Stimulated activated CD8-positive, alpha-beta memory T cell treated with anti-CD3 and anti-CD28 coated beads, Interleukin-7, amount 100 ng/mL, for 1 hour (primary cell): ENCODE measurements around the gene TARS2.

ENCODE experiments used
- DNase-seq, 2 donors: peaks; one replicate each; pipeline ENCODE4 v3.0.0-alpha.2; 2020; ENCODE audit warnings: low read depth in 2 of 2

The TARS2 gene

DNA sequence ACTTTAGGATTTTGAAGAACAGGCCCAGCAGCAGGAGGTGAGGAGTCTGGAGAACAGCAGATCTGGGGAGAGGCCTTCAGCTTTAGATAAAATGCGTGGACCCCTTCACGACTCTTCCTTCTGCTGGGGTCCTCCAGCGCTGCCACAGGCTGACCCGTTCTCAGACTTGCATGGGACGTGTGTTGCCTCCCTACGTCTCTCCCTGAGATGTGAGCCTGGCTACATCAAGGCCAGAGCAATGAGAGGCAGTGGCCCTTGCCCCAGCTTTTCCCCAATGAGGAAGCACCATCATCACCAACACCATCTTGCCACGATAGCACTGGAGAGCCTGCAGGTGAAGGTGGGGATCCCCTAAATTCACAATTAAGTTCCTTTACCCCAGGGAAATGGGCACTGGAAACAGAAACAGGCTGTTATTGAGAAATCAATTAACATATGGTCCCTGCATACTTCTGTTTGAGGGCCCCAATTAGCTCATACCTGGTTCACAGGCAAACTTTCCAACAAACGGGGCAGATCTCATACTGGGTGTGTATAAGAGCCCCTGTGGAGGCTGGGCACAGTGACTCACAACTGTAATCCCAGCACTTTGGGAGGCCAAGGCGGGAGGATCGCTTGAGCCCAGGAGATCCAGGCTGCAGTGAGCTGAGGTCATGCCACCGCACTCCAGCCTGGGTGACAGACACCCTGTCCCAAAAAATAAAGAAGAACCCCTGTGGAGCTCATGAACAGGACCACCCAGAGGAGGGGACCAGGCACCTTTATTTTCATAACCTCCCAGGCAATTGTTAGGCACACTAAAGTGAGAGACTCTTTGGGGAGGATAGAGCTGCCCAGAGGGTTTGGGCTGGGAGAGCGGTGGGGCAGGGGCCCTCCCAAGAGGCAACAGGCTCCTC is 49.9 kb downstream of the TARS2 start:
- no peak for DNase-seq

DNA sequence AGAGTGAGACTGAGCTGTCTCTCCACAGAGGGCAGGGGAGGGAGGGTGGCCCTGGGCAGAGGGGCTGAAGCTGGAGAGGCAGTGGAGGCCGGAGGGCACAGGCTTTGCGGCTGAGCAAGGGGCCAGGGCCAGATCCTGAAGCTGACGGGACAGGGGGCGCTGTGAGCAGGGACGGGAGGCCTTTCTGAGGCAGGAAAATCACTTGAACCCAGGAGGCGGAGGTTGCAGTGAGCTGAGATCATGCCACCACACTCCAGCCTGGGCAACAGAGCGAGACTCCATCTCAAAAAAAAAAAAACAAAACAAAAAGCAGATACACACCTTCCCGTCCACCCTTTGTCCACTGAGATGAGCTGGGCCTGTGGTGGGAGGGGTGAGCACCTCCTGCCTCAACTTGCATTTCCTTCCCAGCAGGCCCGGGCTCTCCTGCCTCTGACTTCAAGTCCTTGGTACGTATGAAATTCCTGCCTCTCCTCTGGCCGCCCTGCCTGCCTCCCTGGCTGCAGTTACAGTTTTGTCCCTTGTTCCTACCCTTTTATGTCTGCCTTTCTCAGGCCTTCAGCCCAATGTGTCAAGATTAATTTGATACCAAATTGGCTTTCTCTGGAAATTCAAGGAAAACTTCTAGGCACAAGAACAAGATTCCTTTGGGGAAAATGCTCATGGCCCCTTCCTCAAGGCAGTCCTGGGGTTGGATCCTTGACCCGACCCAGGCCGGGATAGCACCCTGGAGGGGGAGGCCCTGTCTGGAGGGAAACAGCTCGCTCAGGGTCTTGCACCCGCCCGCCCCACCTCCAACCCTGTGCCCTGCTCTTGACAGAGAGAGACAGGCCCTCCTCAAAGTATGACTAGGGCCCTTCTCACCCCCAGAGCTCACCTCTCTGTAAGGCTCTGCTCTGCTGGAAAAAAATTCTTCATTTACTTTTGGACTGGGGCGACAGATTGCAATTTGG is 50.8 kb downstream of the TARS2 start:
- DNase-seq: no peak

DNA sequence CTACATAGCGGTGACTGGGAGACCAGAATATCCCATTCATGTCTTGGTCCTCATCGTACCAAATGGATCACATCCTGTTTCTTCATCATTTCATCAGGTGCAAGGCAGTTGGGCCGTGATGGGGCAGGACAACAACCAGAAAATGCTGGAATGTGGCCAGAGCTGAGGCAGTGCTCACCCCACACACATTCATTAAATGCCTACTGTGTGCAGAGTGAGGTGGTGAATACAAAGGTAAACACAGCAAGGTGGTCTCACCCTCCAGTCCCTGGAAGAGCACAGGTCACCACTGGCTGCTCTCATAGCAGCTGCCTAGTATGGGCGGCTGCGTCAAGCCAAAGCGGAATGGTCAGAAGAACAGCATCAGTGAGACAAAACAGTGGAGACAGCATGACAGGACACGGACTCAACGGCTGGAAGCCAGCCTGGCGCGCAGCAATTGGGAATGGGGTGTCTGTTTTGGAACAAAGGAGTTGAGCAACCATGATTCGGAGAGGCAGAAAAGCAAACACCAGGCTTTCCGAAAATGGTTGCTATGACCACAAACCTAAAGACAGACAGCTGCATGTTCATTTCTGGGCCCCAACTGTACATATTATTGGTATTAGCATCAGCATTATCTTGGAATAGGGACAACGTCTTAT is 56.4 kb downstream of the TARS2 start:
- no peak for DNase-seq

DNA sequence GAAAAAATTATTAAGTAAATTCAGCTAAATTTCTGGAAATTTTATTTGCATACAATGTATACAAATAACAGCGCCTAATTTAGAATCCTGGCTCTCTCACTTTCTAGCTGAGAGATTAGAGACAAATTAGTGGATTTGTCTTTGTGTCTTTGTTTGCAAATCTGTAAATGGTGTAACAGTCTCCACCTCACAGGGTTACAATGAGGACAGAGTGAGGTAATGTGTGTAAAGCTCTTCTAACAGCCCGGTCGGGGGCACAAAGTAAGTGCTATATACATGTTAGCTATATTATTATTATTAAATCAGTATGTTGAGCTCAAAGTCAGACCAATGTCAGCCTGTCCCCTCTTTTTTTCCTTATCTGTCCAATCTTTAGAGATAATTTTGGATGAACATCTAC is 57.0 kb downstream of the TARS2 start:
- DNase-seq: no peak

DNA sequence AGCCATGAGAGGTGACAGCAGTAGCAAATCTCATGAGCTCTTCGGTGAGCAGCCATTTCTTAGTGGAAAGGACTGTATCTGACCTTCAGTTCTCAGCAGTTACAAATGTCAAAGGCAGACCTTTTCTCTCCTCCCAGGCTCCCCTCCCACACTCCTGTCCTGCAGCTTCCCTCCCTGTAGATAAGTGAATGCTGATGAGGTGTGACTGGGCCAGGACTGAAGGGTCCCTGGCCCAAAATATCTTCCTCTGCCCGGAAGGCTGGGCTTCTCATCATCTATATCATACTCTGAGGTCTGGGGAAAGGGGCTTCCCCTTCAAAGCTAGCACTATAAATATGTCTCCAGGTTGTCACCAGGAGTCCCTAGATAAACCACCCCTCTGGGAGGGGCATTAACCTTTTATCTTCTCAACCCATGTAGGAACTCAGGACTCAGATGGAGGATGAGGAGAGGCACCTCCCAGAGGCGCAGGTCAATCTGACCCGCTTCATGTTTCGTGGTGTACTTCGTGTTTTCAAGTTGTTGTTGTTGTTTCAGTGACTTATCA is 58.3 kb downstream of the TARS2 start:
- DNase-seq: no peak

DNA sequence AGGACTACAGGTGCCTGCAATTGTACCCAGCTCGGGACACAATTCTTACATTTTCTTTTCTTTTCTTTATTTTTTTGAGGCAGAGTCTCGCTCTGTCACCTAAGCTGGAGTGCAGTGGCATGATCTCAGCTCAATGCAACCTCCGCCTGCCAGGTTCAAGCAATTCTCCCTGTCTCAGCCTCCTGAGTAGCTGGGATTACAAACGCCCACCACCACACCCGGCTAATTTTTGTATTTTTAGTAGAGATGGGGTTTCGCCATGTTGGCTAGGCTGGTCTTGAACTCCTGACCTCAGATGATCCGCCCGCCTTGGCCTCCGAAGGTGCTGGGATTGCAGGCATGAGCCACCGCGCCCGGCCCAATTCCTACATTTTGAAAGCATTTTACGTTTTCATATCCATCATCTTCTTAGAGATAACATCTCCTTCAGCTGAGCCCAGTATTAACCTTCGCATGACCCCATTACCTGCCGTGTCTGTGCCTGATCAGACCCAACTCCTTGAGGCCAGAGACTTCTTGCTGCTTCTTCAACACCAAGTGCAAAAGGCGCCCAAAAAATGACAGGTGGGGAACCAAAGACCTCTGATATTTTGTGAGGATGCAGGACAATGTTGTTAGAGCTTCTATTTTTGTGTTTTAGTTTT is 59.2 kb downstream of the TARS2 start:
- DNase-seq: no peak

DNA sequence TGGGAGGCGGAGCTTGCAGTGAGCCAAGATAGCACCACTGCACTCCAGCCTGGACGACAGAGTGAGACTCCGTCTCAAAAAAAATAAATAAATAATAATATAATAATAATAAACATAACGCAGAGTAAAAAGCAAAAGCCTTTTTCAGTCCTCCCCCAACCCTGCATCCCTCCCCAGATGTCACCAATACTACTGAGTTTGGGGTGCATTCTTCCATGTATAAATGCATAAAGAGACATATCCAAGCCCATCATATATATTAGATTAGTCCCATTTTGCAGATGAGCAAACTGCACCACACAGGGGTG is 61.1 kb downstream of the TARS2 start:
- DNase-seq: no peak

DNA sequence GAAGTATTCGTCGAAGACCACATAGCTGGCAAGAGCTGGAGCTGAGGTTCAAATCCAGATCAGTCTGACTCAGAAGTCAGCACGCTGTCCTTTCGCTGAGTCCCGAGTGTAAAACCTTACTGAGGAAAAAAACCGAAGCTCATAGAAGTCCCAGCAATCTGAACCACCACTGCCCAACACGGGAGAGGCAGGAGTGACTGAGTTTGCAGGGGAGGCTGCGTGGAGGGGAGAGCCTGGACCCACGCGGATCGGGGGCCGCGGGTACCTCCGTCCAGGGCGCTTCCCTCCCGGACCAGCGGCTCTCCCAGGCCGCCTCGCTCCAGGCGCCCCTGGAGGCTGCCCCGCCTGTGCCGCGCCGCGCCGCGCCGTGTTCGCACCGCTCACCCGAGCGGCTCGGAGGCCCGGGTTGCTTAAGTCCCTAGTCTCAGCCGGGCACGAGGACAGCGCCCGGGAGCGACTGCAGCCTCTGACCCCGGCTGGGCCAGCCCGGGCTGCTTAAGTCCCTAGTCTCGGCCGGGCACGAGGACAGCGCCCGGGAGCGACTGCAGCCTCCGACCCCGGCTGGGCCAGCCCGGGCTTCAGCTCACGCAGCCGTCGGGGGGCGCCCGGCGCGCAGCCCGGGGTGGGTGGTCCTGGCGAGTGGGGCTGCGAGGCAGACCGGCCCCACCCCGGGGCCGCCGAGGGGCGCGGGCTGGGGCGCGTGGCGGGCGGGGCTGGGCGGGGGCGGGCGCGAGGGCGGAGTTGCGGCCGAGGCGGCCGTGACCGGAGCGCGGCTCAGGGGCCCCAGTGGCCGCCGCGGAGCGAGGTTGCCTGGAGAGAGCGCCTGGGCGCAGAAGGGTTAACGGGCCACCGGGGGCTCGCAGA is 61.6 kb downstream of the TARS2 start, which contains the start of gene ADAMTSL4:
Gene ADAMTSL4 (plus strand): TSS at position 777 of the 864 bp plus-strand sequence. CDS start 2,881 bp downstream, outside the sequence.
- DNase-seq: no peak

DNA sequence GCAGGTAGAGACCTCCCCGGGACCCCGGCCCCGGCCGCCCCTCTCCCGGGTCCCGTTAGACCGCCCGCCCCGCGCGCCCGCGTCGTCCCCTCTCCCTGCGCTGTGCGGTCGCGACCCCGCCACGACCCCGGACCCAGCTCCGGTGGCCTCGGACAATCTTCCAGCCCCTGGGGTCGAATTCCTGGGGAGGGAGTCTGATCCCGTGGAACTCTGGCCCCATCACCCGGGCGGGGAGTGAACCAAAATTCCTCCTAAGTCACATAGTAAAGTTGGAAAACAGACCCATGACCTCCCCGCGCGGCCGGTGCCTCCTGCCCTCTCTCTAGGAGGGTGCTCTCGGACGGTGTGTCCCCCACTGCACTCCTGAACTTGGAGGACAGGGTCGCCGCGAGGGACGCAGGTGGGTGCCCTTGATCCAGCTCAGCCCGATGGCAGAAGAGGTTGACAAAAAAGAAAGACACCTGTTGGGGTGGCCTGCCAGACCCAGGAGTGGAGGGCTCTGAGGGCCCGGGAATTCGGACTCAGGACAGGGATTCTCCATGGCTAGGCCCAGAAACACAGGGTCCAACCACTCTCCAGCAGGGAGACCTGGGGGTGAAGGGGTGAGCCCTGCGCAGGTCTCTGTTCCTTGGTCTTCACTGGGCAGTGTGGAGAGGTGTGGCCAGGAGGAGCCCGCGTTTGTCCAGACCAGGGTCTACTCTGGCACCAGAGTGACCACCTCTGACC is 62.4 kb downstream of the TARS2 start:
- DNase-seq: no peak

DNA sequence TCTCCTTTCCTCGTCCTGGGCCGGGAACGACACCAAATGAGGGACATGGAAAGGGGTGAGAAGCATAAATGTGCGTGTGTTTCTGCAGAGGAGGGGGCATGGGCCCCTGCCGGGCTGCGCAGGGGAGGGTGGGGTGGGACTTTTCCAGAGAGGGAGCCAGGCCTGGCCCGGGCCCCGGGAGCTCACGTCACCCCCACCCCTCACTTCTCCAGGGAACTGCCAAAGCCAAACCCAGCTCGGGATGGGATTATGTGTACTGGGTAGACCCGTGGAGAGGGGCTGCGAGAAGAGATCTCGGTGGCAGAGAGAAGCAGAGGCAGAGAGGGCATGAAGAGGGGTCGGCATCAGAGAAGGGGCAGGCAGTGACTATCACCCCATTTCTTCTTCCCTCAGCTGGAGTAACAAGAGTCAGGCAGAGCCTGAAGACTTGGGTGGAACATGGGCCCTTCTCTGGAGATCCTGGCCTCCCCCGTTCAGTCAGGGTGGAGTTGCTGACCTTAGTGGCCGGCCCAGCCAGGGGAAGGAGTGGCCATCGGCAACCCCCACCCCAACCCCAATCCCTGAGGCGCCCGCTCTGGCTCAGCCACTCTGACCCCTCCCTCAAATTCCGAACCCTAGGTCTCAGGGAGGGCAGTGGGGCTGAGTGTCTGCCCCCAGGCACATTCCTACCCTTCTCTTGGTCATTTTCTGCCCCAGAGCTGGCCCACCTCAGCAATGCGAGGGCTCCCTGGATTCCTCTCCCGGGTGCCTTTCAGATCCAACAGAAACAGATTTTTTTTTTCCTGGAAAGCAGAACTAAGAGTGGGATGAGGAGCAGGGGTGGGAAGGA is 63.2 kb downstream of the TARS2 start:
- no peak for DNase-seq

DNA sequence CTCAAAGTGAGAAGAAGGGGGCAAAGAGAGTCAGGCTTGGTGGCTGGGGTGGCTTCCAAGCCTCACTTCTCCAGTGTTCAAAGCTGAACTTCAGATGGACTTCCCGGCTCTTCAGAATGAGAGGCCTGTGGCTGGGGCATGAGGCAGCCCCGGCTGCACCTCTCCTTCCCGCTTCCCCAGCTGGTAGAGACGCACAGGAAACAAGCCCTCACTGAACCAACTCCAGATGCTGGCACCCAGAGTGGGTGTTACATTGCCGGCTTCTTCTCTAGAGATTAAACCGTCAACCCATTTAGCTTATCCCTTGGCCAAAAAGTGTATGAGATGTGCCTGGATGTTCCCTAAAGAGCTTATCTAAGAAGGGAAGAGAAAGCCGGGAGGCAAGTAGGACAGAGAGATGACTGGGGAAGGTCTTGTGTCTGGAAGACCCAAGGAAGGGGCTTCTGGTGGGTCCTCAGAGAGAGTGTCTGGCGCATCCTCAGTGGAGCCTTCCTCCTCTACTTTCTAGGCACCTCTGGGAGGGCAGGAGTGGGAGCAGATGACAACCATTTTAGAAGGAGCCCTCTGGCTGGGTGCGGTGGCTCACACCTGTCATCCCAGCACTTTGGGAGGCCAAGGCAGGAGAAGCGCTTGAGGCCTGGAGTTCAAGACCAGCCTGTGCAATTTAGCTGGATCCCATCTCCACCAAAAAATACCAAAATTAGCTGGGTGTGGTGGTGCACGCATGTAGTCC is 64.0 kb downstream of the TARS2 start:
- DNase-seq: no peak

DNA sequence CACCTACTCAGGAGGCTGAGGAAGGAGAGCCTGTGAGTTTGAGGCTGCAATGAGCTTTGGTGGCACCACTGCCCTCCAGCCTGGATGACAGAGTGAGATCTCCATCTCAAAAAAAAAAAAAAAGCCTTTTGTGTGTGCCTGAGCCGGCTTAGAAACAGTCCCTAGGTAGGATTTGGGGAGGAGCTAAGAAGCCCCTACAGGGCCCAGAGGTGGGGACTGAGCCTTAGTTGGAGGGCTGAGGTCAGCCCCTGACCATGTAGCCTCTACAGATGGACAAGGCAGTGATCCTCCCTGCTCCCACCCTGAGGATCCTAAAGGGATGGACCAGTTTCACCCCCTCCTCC is 64.5 kb downstream of the TARS2 start:
- no peak for DNase-seq

DNA sequence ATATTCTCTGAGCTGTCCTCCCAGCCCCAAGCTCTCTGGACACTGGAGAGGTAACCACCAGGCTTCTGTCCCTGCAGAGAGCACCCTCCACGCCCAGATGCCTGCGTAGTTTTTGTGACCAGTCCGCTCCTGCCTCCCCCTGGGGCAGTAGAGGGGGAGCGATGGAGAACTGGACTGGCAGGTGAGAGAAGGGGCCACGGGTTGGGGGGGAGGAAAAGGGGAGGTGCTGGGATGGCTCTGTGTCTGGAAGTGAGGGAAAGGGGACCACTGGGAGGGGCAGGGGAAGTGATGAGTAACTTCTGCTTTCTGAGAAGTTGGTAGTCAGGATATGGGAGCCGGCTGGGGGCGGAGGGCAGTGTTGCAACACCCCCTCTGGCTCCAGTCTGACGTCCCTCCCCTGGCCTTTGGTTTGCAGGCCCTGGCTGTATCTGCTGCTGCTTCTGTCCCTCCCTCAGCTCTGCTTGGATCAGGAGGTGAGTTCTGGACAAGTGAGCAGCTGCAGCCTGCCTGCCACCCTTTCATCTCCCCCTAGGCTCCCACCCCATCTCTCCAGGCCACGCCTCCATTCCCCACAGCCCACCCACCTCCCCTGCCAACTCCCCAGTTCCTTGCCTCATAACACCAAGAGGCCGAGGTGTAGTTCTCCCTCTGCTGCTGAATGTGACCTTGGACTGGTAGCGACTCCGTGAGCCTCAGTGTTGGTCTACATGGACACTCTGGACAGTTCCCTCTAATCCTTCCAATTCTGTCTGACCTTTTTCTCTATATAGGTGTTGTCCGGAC is 65.1 kb downstream of the TARS2 start:
- DNase-seq: no peak

DNA sequence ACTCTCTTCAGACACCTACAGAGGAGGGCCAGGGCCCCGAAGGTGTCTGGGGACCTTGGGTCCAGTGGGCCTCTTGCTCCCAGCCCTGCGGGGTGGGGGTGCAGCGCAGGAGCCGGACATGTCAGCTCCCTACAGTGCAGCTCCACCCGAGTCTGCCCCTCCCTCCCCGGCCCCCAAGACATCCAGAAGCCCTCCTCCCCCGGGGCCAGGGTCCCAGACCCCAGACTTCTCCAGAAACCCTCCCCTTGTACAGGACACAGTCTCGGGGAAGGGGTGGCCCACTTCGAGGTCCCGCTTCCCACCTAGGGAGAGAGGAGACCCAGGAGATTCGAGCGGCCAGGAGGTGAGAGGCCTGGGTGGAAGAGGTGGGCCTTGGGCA is 65.7 kb downstream of the TARS2 start:
- DNase-seq: no peak

DNA sequence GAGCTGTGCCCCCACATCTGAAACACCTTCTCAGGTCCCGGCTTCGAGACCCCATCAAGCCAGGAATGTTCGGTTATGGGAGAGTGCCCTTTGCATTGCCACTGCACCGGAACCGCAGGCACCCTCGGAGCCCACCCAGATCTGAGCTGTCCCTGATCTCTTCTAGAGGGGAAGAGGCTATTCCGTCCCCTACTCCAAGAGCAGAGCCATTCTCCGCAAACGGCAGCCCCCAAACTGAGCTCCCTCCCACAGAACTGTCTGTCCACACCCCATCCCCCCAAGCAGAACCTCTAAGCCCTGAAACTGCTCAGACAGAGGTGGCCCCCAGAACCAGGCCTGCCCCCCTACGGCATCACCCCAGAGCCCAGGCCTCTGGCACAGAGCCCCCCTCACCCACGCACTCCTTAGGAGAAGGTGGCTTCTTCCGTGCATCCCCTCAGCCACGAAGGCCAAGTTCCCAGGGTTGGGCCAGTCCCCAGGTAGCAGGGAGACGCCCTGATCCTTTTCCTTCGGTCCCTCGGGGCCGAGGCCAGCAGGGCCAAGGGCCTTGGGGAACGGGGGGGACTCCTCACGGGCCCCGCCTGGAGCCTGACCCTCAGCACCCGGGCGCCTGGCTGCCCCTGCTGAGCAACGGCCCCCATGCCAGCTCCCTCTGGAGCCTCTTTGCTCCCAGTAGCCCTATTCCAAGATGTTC is 66.3 kb downstream of the TARS2 start:
- DNase-seq: no peak

DNA sequence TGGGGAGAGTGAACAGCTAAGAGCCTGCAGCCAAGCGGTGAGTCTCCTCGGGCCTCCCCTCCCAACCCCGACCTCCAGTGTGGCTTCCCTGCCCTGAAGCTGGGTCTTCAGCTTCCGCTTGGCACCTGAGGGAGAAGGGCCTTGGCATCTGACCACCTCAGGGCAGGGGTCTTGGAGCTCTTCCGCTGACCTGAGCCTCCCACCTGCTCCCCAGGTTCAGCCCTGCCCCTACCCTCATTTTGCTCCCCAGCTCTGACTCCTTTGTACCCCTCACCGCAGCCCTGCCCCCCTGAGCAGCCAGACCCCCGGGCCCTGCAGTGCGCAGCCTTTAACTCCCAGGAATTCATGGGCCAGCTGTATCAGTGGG is 66.8 kb downstream of the TARS2 start:
- no peak for DNase-seq
